ENCODE results near the gene KLF9.

DNA sequence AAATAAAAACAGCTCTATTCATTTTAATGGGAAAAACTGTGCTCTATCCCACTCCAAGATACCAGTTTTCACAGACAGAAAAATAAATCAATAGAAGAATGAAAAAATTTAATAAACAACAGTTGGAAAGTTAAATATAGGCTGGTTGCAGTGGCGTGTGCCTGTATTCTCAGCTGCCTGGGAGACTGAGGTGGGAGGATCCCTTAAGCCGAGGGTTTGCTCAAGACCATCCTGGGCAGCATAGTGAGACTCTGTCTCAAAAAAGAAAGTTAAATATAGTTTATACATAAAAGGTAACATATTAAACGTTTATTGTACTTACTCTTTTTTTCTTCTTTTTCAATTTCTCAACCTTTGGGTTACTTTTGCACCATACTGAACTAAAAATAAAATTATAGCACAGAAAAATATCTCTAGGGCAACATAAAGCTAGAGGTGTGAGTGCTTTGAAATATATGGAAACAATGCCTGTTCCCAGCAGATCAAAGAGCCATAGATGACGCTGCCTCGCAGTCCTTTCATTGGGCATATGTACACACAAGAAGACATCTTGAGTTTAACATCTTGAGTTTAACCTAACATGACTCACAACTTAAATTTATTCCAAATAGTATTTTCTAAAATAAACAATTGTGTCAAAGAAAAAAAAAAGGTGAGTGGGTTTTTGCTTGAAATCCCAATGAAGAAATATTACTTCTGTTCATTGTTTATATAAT is 25.7 kb upstream of the KLF9 start:
- TF ChIP-seq, protein P1, sequence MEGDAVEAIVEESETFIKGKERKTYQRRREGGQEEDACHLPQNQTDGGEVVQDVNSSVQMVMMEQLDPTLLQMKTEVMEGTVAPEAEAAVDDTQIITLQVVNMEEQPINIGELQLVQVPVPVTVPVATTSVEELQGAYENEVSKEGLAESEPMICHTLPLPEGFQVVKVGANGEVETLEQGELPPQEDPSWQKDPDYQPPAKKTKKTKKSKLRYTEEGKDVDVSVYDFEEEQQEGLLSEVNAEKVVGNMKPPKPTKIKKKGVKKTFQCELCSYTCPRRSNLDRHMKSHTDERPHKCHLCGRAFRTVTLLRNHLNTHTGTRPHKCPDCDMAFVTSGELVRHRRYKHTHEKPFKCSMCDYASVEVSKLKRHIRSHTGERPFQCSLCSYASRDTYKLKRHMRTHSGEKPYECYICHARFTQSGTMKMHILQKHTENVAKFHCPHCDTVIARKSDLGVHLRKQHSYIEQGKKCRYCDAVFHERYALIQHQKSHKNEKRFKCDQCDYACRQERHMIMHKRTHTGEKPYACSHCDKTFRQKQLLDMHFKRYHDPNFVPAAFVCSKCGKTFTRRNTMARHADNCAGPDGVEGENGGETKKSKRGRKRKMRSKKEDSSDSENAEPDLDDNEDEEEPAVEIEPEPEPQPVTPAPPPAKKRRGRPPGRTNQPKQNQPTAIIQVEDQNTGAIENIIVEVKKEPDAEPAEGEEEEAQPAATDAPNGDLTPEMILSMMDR (conservative IDR thresholded peaks at IDR 0.05 in 1 of 2, IDR thresholded peaks at IDR 0.05 in 1 of 2; ENCODE audit: extremely low read depth in 1 of 2, insufficient read depth in 1 of 2, low read depth in 1 of 2, low read length in 2 of 2): no peak
- TF ChIP-seq EZH2 (IDR thresholded peaks at IDR 0.05; ENCODE audit: borderline replicate concordance, low read length): no peak
